Measurements from ENCODE around the gene PPM1J.
A peak's percentile ranks its signal among the peaks of the same experiment; 100 is the strongest.

PPM1J gene

DNA sequence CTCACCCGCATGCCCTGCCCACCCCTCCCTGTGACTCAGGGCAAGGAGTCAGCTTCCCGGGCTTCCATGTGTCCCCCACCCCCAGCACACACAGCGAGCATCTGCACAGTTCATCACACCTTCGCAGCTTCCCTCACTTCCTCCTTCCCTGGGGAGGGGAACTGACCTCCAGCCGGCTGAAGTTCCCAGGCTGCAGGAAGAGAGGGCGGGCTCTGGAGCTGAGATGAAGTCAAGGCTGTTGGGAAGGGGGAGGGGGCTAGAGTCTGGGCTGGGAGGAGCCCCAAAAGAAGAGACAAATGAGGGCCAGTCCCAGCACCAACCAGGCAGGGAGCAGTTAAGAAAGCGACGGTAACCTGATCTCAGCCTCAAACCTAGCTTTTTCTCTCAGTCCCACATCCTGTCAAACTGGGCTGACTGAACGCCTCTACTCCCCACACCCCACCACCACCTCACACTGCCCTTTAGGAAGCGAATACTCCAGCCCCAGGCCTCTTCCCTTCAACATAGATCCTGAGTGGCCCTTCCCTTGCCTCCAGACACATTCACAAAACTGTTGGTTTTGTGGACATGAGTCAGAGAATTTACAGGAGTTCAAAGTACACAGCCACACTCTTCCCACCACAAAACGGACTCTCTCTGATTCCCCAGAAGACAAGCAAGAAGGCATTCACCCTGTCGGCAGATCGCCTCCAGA is 10.1 kb downstream of the PPM1J start:
- DNase-seq (ENCODE audit: low read depth), result no peak

DNA sequence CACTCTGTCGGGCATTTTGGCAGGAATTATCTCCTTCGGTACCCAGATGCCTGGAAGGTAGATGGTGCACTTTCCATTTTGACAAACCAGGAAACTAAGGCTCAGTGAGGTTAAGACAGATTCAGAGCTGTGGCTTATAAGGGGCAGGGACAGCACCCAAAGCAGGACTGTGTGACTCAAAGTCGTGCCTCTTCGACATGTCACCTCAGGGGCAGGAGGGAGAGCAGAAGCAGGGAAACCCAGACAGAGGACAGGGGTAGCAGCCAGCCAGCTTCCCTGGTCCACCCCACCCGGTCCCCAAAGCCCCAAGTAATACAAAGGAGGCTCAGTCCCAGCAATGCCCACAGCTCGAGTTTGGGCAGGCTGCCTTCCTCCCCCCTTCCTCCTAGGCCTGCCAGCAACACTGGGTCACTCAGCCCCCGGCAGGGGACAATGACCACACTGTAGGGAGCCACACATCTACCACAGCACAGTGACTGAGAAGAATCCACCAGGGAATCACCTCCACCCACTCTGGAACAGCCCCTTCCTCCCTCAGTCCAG is 10.7 kb downstream of the PPM1J start:
- DNase-seq (ENCODE audit: low read depth), result no peak

GRCh38 chr1:112703706-112704105 is 11.4 kb downstream of the PPM1J start:
- no peak for DNase-seq (ENCODE audit: low read depth)

DNA sequence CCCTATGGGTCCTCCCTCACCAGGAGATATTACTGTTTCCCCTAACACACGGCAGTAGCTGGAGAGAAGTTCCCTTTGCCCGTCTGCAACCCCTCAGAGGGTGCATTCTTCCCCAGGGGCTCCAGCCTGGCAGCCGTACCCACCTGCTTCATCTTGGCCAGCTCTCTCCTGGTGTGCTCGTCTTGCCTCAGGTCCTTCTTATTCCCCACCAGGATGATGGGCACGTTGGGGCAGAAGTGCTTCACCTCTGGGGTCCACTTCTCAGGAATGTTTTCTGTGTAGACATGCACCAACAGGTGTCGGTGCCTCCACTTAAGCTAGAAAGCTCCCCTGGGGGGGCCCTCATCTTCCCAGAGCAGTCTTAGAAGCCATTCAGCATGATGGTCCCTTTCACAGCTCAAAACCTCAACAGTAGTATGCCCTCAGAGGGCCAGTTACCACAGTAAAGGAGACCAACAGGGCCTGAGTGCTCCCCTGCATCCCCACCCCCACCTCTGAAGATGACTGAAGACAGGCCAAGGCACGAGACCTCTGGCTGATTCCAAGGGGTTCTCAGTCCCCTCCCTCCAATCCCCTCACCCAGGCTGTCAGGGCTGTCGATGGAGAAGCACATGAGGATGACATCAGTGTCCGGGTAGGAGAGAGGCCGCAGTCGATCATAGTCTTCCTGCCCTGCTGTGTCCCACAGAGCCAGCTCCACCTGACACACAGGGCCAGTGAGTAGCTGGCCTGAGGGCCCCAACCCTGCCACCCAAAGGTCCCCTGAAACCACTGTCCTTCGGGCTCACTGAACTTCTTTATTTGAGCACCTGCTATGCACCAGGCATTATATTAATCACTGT is 12.5 kb downstream of the PPM1J start:
- no peak for DNase-seq (ENCODE audit: low read depth)

DNA sequence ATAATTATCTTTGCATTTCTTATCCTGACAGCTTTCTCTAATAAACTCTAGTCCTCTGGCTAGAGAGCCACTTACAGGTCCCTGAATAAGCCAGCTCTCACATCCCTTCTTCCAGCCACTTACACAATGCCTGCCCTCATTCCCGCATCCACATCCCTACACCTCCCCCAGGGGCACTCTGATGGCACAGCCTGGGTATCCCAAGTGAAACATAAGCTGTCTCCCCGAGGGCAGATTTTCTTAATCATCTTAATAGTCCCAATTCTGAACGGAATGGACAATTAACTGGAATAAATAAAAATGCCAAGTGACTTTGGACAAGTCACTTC is 13.1 kb downstream of the PPM1J start:
- DNase-seq (ENCODE audit: low read depth), result no peak

- no peak for DNase-seq (ENCODE audit: low read depth)
These were observed 13.7 kb downstream of the PPM1J start for GRCh38 chr1:112701227-112702066.

DNA sequence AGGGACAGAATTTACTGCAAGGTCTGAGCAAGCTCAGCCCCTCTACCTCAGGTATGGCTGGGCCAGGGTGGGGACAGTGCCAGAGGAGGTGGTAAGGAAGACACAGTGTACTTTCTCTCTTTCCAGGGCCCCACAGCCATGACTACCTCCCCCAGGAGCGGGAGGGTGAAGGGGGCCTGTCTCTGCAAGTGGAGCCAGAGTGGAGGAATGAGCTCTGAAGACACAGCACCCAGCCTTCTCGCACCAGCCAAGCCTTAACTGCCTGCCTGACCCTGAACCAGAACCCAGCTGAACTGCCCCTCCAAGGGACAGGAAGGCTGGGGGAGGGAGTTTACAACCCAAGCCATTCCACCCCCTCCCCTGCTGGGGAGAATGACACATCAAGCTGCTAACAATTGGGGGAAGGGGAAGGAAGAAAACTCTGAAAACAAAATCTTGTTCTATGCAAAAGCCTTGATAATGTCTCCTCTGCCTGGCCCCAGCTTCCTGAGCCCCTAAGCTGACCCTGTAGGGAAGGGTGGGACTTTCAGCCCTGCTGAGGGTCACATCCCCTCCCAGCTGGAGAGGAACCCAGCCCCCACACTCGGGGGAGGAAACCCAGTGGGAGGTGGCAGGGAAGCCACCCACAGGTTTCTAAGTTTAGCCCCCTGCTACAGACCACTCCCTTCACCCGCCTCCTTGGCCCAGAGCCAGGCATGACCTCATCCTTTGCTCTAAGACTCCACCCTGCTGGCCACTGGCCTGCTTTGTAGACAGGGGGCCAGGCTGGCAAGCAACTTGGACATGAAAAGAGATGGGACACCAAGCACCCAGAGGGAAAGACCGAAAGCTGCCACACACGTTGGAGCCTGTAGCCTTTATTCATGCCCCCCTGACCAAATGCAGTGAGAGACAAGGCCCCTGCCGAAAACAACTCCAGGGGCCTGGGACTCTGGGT is 14.6 kb downstream of the PPM1J start:
- DNase-seq (ENCODE audit: low read depth), result peak; percentile 60

DNA sequence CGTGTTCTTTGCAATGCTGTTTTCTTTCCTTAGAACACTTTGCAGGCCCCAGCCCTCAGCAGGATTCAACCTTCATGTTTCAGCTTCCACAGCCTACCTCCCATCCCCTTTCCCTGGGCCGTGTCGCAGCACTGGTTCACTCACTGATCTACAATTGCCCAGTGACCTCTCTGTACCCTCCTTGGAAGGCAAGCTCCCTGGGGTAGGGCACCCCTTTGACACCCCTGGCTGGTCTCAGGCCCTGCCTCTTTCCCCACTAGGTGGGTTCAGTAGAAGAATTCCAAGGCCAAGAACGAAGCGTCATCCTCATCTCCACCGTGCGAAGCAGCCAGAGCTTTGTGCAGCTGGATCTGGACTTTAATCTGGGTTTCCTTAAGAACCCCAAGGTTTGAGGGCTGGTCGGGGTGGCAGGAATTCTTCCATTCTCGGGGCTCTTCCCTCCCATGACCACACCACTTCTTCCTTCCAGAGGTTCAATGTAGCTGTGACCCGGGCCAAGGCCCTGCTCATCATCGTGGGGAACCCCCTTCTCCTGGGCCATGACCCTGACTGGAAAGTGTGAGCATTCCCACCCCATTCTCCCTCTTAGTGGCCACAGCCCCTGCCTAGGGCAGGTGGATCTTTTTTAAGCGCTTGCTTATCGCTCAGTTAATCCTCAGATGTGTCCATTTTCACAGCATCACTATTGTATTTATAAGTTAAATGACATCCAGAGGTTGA is 15.5 kb downstream of the PPM1J start:
- no peak for DNase-seq (ENCODE audit: low read depth)

- DNase-seq (ENCODE audit: low read depth), result no peak
These were observed 16.5 kb downstream of the PPM1J start for GRCh38 chr1:112698366-112699310.

GRCh38 chr1:112697781-112698201 is 17.3 kb downstream of the PPM1J start:
- no peak for DNase-seq (ENCODE audit: low read depth)

DNA sequence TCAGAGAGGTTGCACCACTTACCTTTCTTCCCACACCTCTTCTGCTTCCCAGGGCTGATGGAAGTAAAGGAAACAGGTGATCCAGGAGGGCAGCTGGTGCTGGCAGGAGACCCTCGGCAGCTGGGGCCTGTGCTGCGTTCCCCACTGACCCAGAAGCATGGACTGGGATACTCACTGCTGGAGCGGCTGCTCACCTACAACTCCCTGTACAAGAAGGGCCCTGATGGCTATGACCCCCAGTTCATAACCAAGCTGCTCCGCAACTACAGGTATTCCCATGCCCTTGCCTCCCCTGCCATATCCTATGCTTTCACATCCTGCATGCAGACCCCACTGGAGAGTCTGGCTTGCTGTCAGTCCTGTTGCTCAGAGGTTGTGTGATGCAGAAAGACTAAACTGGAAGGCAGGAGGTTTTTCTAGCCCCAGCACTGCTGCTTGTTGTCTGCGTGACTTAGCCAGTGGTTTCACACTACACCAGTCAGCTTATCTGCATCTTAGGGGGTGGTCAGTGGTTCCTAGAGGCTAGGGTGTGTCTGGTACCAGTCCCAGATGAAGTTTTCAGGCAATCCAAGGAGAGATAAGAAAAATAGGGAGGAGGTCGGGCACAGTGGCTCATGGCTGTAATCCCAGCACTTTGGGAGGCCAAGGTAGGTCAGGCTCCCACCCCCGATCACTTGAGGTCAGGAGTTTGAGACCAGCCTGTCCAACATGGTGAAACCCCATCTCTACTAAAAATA is 18.4 kb downstream of the PPM1J start:
- DNase-seq (ENCODE audit: low read depth), result no peak

- no peak for DNase-seq (ENCODE audit: low read depth)
These were observed 19.9 kb downstream of the PPM1J start for GRCh38 chr1:112695276-112695675.

GRCh38 chr1:112694363-112694929 is 20.7 kb downstream of the PPM1J start:
- DNase-seq (ENCODE audit: low read depth), result no peak

- no peak for DNase-seq (ENCODE audit: low read depth)
These were observed 21.3 kb downstream of the PPM1J start for GRCh38 chr1:112693821-112694220.

GRCh38 chr1:112692681-112693080 is 22.5 kb downstream of the PPM1J start:
- no peak for DNase-seq (ENCODE audit: low read depth)

DNA sequence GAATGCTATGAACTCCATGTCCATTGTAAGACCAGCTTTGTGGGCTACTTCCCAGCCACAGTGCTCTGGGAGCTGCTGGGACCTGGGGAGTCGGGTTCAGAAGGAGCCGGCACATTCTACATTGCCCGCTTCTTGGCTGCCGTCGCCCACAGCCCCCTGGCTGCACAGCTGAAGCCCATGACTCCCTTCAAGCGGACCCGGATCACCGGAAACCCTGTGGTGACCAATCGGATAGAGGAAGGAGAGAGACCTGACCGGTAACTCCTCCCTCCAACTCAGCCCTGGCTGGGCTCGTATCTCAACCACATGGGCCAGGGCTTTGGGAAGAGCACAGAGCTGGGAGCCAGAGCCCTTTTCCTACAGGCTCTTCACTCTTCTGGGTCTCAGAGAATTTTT is 25.3 kb downstream of the PPM1J start:
- DNase-seq (ENCODE audit: low read depth), result no peak

GRCh38 chr1:112689196-112689841 is 25.8 kb downstream of the PPM1J start:
- no peak for DNase-seq (ENCODE audit: low read depth)

DNA sequence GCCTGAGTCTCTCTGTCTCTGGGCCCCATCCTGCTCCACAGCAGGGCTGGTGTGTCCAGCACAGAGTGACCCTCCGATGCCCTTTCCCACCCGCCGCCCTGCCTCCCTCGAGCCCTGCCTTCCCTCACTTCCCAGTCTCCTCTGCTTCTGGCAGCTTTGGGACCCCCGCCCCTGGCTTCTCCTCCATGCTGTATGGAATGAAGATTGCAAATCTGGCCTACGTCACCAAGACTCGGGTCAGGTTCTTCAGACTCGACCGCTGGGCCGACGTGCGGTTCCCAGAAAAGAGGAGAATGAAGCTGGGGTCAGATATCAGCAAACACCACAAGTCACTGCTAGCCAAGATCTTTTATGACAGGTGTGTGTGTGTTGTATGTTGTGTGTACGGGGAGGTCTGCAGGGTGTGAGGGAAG is 26.3 kb downstream of the PPM1J start:
- no peak for DNase-seq (ENCODE audit: low read depth)

Measured in stimulated activated CD4-positive, alpha-beta T cell treated with anti-CD3 and anti-CD28 coated beads, Interleukin-2, amount 100 ng/mL, for 4 hours (primary cell).